GM12891 (cell line): Measurements from ENCODE around the gene F11R.

ENCODE experiments used
- DNase-seq: peaks from one replicate; pipeline ENCODE4 v3.0.0; 2011; ENCODE audit warnings: low spot score; ENCODE audit not compliant: insufficient read length
- FAIRE-seq: peaks from 2 replicates; lab custom pipeline; 2011; peaks lifted over from hg19 to GRCh38; lab: Jason Lieb, UNC
- PAX5 ChIP-seq: IDR thresholded peaks from 2 replicates; pipeline ENCODE4 v1.6.1; 2011; ENCODE audit warnings: low read length, moderate library complexity, mild to moderate bottlenecking; ENCODE audit not compliant: insufficient read depth, severe bottlenecking
- POLR2A ChIP-seq: IDR thresholded peaks from 2 replicates; pipeline ENCODE4 v1.6.1; 2011; ENCODE audit warnings: low read depth, low read length, control low read depth
- POLR2AphosphoS5 ChIP-seq: IDR thresholded peaks from 2 replicates; pipeline ENCODE4 v1.6.1; 2011; ENCODE audit warnings: low read depth, low read length, control low read depth
- POU2F2 ChIP-seq: IDR thresholded peaks from 2 replicates; pipeline ENCODE4 v1.6.1; 2011; ENCODE audit warnings: low read depth, mild to moderate bottlenecking, control low read depth, low read length, moderate library complexity
- SPI1 ChIP-seq: IDR thresholded peaks from 2 replicates; pipeline ENCODE4 v1.6.1; 2011; ENCODE audit warnings: low read depth, low read length, control low read depth
- TAF1 ChIP-seq: IDR thresholded peaks from 2 replicates; pipeline ENCODE4 v1.6.1; 2011; ENCODE audit warnings: low read depth, low read length, control low read depth

Gene F11R

DNA sequence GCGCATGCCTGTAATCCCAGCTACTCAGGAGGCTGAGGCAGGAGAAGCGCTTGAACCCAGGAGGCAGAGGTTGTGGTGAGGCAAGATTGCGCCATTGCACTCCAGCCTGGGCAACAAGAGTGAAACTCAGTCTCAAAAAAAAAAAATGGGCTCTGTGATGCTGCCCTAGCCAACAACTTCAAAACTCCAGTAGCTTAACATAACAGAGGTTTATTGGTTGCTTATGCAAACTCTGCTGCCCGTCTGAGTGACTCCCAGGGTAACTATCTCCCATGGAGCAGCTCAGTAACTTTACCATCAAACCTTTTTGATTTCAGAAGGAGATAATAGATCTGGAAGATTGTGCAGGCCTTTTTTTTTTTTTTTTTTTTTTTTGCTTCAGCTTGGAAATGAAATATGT lies 47.5 kb downstream of the F11R start:
- no peak for DNase-seq
- no peak for TF ChIP-seq PAX5
- TF ChIP-seq POU2F2: no peak
- TF ChIP-seq POLR2A: no peak
- TF ChIP-seq TAF1: no peak
- TF ChIP-seq SPI1: no peak
- TF ChIP-seq POLR2AphosphoS5: no peak
- no peak for FAIRE-seq

DNA sequence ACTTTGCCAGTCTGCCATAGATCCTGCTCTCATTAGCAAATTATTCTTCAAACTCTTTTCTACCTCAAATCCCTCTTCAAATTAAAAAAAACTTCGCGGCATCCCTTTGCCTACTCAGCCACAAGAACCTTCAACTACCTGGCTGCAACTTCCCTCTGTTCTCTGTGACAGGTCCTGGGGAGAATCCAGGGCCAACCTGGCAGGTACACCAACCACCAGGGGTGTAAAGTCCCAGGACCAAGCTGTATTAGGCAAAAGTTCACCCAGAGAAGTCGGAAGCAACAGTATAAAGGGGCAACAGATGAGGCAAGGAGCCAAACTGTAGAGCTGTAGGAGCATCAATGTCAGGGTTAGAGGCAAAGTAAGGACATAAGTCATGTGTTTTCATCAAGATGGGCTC lies 48.0 kb downstream of the F11R start:
- no peak for FAIRE-seq
- TF ChIP-seq TAF1: no peak
- no peak for TF ChIP-seq POLR2A

DNA sequence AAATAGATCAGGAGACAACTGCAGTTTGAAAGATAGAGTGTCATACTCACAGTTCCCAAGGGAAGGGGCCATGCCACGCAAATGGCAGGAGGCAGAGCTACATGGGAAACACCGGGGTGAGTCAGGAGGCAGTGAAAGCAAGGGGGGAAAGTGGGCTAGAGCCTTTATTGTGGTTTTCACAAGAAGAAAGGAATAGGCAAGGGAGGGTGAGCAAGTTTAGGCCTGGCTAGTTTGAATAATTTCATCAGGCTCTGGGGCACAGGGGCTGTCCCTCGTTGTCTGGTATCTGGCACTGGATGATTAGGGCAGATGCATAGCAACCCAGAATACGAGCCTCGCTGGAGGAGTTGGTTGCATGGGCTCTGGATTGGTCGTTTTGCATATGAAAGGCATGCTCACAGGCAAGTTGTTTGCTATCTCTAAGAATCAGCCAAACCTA lies 49.3 kb downstream of the F11R start:
- TF ChIP-seq POLR2A (no peak), TAF1 (no peak), PAX5 (no peak), POLR2AphosphoS5 (no peak), POU2F2 (no peak), SPI1 (no peak)
- no peak for FAIRE-seq

More for the DNA sequence above, 48.0 kb downstream of the F11R start:
- no peak for DNase-seq

DNA sequence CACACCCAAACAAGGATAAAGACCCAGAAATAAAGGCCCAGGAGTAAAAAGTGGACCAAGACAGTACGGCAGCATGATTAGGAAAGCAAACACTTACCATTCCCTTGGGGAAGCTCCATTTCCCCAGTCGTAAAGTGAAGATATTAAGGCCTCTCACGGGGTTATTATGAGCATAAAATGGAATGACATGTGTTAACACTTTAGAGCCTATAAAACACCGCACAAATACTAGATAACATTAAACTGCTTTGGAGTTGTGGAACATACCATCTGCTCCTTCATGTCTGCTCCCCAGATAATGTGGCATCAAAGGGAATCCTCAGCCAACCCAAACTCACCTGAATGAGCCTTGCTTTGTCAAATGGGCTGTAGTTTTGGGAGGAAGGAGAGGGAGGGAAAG lies 57.4 kb downstream of the F11R start:
- no peak for TF ChIP-seq POLR2A
- no peak for TF ChIP-seq POU2F2
- no peak for TF ChIP-seq POLR2AphosphoS5
- TF ChIP-seq PAX5: no peak
- TF ChIP-seq SPI1: no peak
- TF ChIP-seq TAF1: no peak
- FAIRE-seq (no peak), DNase-seq (no peak)

More for the DNA sequence above, 49.3 kb downstream of the F11R start:
- no peak for DNase-seq

DNA sequence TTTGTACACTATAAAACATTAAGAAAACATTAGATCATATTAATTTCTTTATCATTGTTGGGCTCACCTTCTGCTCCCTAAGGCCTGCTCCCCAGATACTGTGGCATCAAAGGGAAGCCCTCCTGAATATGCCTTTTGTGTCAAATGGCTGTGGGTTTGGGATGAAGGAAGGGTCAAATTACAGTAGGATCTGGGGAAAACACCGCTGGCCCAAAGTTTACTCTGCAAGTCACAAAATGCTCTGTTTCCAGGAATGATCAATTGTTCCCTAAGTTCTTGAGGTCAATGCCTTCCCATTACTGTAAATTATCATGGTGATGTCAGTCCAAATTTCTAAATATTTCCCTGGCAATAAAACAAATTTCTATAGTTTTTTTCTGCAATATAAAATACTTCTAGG lies 59.5 kb downstream of the F11R start:
- DNase-seq: no peak

DNA sequence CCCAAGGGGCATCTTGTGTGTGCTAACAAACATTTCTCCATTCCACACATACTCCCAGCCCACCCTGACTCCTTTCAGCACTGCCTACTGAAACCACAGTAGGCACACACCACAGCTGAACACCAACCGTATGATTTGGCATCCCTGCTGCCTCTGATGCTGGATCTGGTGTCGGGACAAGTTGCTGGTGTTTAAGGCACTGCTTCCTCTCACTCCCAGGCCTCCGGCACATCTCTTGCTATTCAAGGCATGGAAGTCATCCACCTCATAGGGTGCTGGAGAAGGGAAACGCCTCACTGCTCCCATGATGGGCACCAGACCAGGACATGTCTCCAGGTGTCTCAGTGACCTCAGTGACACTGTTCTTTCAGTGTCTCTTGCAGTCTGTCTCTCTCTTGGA lies 64.0 kb downstream of the F11R start:
- TF ChIP-seq POU2F2: no peak
- TF ChIP-seq TAF1: no peak
- TF ChIP-seq POLR2A: no peak
- no peak for TF ChIP-seq SPI1
- TF ChIP-seq PAX5: no peak
- TF ChIP-seq POLR2AphosphoS5: no peak
- DNase-seq (no peak), FAIRE-seq (no peak)

More for the DNA sequence above, 59.5 kb downstream of the F11R start:
- TF ChIP-seq POU2F2 (no peak), TAF1 (no peak)
- no peak for FAIRE-seq

DNA sequence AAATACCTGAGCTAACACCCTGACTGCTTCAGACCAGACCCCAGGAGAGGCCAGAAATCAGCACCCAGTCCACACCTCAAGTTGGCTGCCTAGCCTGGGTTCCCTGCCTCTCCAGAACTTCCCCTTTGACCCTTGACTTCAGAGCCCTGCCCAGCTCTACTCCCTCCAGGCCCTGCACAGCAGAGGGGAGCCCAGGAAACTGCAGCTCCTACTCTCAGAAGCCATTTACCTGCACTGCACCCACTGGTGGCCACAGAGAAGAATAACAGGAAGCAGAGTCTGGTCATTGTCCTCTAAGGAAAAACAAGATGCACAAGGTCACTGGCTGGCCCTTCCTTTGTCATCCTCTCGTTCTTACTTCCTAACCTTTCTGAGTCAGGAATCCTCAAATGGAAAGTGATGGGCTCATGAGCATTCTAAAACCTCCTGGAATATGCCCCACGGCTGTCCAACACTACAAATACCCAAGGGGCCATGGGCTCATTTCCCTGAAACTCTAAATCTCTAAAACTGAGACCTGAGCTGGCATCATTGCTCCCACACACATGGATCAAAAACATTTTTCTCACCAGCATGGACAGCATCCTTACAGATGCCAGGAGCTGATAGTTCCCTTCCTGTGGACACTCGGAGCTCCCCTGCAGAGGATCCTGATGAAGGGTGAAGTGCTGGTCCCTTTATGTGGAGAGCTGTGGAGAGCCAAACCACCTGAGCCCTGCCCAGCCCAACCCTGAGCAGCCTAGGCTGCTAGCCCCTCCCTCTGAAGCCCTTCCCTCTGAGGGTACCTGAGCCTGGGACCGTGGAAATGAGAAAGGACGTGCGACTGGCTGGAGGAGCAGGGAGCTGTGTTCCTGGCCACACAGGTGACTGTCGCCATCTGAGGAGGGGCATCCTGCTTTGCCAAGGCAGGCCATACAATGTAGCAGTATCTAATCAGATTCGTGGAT lies 66.5 kb downstream of the F11R start, which contains the start of gene ITLN2:
Gene ITLN2 (minus strand): TSS at position 652 of the 947 bp plus-strand sequence. CDS start 68 bp downstream, at position 584.
- DNase-seq: peak; percentile 47
- peak; percentile 75 for FAIRE-seq
- no peak for TF ChIP-seq POLR2AphosphoS5
- TF ChIP-seq SPI1: no peak
- no peak for TF ChIP-seq PAX5
- TF ChIP-seq POU2F2: no peak
- no peak for TF ChIP-seq POLR2A
- TF ChIP-seq TAF1: no peak

DNA sequence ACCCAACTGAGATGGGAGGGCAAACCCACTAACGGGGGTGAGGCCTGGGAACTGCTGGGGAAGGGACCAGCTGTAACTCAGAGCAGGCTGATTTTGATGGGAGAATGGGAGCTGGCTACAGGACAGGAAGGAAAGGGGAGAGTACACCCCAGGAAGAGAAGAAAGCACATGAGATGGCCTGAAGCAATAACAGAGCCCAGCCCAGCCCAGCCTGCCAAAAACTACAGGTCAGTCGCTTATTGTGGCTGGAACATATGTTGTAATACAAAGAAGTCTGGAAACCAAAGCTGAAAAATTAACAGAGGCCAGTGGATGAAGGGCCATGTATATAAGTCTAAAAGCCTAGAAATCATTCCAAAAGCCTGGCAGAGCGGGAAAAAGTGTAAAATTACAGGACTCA lies 67.9 kb downstream of the F11R start:
- TF ChIP-seq SPI1: no peak
- TF ChIP-seq POLR2A: no peak
- TF ChIP-seq POU2F2: no peak
- no peak for TF ChIP-seq POLR2AphosphoS5
- no peak for TF ChIP-seq PAX5
- no peak for TF ChIP-seq TAF1
- no peak for FAIRE-seq
- DNase-seq: no peak

DNA sequence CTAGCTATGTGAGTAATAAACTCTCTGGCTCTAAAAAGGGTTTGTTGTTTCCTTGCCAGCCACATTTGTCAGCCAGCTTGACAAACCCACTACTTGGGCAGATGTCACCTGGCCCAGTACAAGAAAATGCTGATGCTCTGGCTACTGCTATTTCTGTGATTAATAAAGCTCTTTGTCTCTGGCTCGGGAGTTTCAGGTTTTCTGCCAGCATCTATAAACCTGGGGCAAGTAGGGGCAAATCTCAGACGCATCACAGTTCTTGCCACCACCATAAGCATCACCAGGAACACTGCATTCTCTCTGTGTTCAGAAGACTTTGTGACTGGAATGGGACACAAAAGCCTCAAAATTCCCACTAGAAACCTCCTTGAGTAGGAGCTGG lies 68.8 kb downstream of the F11R start:
- FAIRE-seq: no peak
- DNase-seq: no peak
- TF ChIP-seq PAX5: no peak

DNA sequence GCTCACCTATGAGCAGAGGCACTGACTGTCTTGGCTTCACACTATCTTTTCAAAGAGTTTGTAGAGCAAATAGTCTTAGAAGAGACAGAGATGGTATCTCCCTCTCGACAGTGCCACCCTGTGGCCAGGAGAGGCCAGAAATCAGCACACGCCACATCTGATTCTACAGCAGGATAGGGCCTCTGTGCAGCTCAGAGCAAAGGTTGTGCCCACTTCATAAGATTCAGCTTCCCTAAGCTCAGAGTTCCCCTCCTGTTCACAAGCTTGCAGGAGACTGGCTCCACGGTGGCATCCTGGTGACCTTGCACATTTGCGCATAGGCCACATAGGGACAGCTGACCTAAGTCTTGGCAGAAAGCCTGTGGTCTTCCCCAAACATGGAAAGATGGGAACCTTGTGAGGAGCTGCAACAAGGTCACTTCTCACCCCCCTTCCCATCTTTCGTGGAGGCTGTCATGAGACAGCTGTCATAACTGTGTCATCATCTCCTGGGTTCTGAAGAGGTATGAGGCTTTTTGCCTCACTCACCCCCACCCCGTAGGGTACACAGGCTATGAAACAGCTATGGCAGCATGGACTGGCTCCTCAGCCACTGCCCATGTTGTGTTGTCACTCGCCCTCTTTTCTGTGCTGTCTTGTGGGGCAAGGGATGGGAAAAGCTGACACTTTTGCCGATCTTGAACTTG lies 69.4 kb downstream of the F11R start:
- peak; percentile 53 for DNase-seq
- TF ChIP-seq POLR2AphosphoS5 (no peak), TAF1 (no peak), POU2F2 (no peak), SPI1 (no peak), POLR2A (no peak)

More for the DNA sequence above, 69.4 kb downstream of the F11R start:
- FAIRE-seq: peak; percentile 78
